ENCODE measurements around the gene PIWIL4. TPM values are rescaled to one million over a fixed set of nuclear protein-coding genes. Genes with fewer than 3 reads are reported as not detected.
"Not testable (repeated sequence)": the region's sequence is repeated elsewhere in the genome, so short reads cannot be mapped to it uniquely, and the experiment has no call there.

Gene PIWIL4
- total RNA-seq, 2 donors from 2014 or later: 6.3 to 6.7 TPM

DNA sequence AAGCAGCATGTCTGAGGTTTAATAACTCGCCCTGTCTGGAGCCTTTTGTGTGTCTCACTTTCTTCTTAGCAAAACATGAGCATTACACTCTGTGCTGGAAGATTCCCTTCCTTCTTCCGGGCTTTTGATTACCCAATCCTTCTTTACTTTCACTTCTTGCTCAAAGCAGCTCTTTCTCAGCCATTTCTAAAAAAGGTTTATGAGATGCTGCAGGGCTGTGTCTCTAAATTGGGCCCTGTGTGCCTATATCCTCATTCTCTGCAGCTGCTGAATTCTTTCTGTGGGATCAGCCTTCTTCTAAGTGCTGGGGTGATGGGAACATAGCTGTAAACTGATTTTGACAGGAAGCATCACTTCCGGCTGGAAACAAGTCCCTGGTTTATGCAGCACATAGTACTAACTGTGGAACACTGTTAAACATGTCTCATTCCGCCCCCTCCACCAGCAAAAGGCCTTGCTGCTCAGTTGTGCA lies 71.8 kb downstream of the PIWIL4 start:
- no peaks in the 10 kb centered on the region for H3K36me3 ChIP-seq
- intact Hi-C loops (cut with DNase I): no loop called here
- no peak overlapping the region for H3K9ac ChIP-seq (ENCODE audit: low read depth in 2 of 2, low read length in 2 of 2)
- H3K9me3 ChIP-seq: no peaks in the 10 kb centered on the region
- no peaks in the 10 kb centered on the region for H3K4me1 ChIP-seq
- no peaks in the 10 kb centered on the region for H3K27me3 ChIP-seq
- H3K4me3 ChIP-seq: no peak overlapping the region
- TF ChIP-seq CTCF (IDR thresholded peaks at IDR 0.05): no peak
- DNase-seq: no peak
- H3K27ac ChIP-seq: peak overlapping the region; percentile 39

- no peaks in the 10 kb centered on the region for H3K4me1 ChIP-seq
- H3K27me3 ChIP-seq: no peaks in the 10 kb centered on the region
- no peaks in the 10 kb centered on the region for H3K36me3 ChIP-seq
- H3K9me3 ChIP-seq: no peaks in the 10 kb centered on the region
- no peak overlapping the region for H3K27ac ChIP-seq
- no peak for TF ChIP-seq CTCF (IDR thresholded peaks at IDR 0.05)
- no peak overlapping the region for H3K9ac ChIP-seq (ENCODE audit: low read depth in 2 of 2, low read length in 2 of 2)
- intact Hi-C loops (cut with DNase I): no loop called here
- no peak overlapping the region for H3K4me3 ChIP-seq
- DNase-seq: no peak
Measured at GRCh38 chr11:94639901-94640721, 72.9 kb downstream of the PIWIL4 start.

DNA sequence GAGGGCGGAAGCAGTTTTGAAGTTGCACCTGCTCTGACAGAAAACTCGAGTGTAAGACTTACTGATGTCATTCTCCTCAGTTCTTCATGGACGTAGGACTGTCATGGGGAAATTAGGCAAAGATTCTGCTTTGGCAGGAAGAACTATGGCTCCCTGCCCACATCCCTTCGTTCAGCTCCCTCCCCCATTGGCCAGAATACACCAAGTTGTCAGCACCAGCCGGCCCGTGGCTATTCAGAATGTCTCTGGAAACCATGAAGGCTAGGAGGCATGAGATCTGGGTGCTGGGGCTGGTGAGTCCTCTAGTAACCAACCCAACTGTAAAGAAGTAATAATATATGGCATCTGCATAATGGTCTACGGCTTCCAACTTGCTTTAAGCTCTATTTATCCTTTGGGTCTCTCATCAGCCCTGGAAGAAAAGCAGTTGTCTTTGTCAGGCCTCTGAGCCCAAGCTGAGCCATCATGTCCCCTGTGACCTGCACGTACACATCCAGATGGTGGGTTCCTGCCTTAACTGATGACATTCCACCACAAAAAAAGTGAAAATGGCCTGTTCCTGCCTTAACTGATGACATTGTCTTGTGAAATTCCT lies 74.1 kb downstream of the PIWIL4 start:
- intact Hi-C loops (cut with DNase I): no loop called here
- Histone ChIP-seq H3K4me1 (no peaks in the 10 kb centered on the region), H3K27ac (no peak overlapping the region), H3K36me3 (no peaks in the 10 kb centered on the region), H3K9ac (ENCODE audit: low read depth in 2 of 2, low read length in 2 of 2) (no peak overlapping the region), H3K27me3 (no peaks in the 10 kb centered on the region), H3K4me3 (no peak overlapping the region), H3K9me3 (no peaks in the 10 kb centered on the region)
- DNase-seq: no peak
- no peak for TF ChIP-seq CTCF (IDR thresholded peaks at IDR 0.05)

GRCh38 chr11:94643186-94643585 lies 76.0 kb downstream of the PIWIL4 start:
- H3K36me3 ChIP-seq; H3K27ac ChIP-seq; H3K4me1 ChIP-seq; DNase-seq; intact Hi-C loops (cut with DNase I); H3K9ac ChIP-seq (ENCODE audit: low read depth in 2 of 2, low read length in 2 of 2); H3K9me3 ChIP-seq; H3K4me3 ChIP-seq; H3K27me3 ChIP-seq: not testable (repeated sequence)

DNA sequence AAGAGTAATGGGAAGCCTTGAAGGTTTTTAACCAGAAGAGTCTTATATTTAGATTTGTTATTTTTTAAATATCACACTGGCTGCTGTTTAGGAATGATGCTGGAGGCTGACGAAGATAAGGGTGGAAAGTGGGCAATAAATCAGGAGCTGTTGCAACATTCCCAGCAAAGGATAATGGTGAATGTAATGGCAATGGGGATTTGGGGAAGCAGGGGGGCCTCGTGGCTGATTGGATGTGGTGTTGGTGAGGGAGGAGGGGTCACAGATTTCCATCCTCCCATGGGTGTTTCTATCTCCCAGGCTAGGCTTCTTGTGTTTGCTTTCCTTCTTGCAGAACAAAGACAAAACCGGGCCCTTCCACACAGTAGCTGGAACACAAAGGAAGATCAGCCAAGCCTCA lies 80.8 kb downstream of the PIWIL4 start:
- Histone ChIP-seq H3K27me3 (no peaks in the 10 kb centered on the region), H3K4me1 (no peaks in the 10 kb centered on the region), H3K4me3 (no peak overlapping the region), H3K27ac (no peak overlapping the region), H3K36me3 (no peaks in the 10 kb centered on the region), H3K9me3 (no peaks in the 10 kb centered on the region), H3K9ac (ENCODE audit: low read depth in 2 of 2, low read length in 2 of 2) (no peak overlapping the region)
- no peak for DNase-seq
- intact Hi-C loops (cut with DNase I): no loop called here
- TF ChIP-seq CTCF (IDR thresholded peaks at IDR 0.05): no peak

- H3K27me3 ChIP-seq: no peaks in the 10 kb centered on the region
- DNase-seq: no peak
- intact Hi-C loops (cut with DNase I): no loop called here
- no peaks in the 10 kb centered on the region for H3K36me3 ChIP-seq
- no peak for TF ChIP-seq CTCF (IDR thresholded peaks at IDR 0.05)
- H3K4me3 ChIP-seq: no peak overlapping the region
- no peaks in the 10 kb centered on the region for H3K4me1 ChIP-seq
- H3K27ac ChIP-seq: no peak overlapping the region
- H3K9me3 ChIP-seq: no peaks in the 10 kb centered on the region
- no peak overlapping the region for H3K9ac ChIP-seq (ENCODE audit: low read depth in 2 of 2, low read length in 2 of 2)
Measured at GRCh38 chr11:94648789-94649188, 81.6 kb downstream of the PIWIL4 start.

Measured in colonic mucosa (tissue), 4 donors.